Kidney (tissue), 14 donors: Measurements from ENCODE around the gene ZNF628. TPM values are rescaled to one million over a fixed set of nuclear protein-coding genes. Genes with fewer than 3 reads are reported as not detected.
A peak's percentile ranks its signal among the peaks of the same experiment; 100 is the strongest.

Experiments
- DNase-seq, 5 donors: peaks; one replicate each; pipeline ENCODE4 v3.0.0-alpha.2; 2013 to 2020
- FAIRE-seq: peaks from 2 replicates; lab custom pipeline; 2012; peaks lifted over from hg19 to GRCh38; lab: Jason Lieb, UNC
- H3K27ac ChIP-seq, 2 donors: one replicate each; pipeline ENCODE4 v1.7.0; 2013; ENCODE audit warnings: low read depth in 2 of 2, low read length in 2 of 2, inconsistent platforms in 1 of 2
- H3K27me3 ChIP-seq: one replicate; pipeline ENCODE4 v1.7.1; 2013; ENCODE audit warnings: low read length, inconsistent platforms; ENCODE audit not compliant: control insufficient read depth, insufficient read depth
- H3K36me3 ChIP-seq, 3 donors: one replicate each; pipeline versions ENCODE4 v1.7.0 to v1.7.1; 2013; ENCODE audit warnings: low read length in 3 of 3, control low read depth in 1 of 3, inconsistent platforms in 1 of 3; ENCODE audit not compliant: insufficient read depth in 3 of 3, control insufficient read depth in 2 of 3
- H3K4me1 ChIP-seq, 3 donors: one replicate each; pipeline versions ENCODE4 v1.7.0 to v1.7.1; 2013; ENCODE audit warnings: low read length in 3 of 3, inconsistent platforms in 1 of 3, low read depth in 1 of 3; ENCODE audit not compliant: control insufficient read depth in 2 of 3, insufficient read depth in 2 of 3
- H3K4me3 ChIP-seq, 3 donors: one replicate each; pipeline versions ENCODE4 v1.7.0 to v1.8.1; 2013; ENCODE audit warnings: low read length in 3 of 3, control low read depth in 1 of 3, inconsistent platforms in 1 of 3
- H3K9ac ChIP-seq, 3 donors: one replicate each; pipeline versions ENCODE4 v1.7.0 to v1.7.1; 2013; ENCODE audit warnings: low read length in 3 of 3, control low read depth in 1 of 3, inconsistent platforms in 1 of 3
- H3K9me3 ChIP-seq, 3 donors: one replicate each; pipeline versions ENCODE4 v1.7.0 to v1.7.1; 2013; ENCODE audit warnings: low read length in 3 of 3, control low read depth in 1 of 3, inconsistent platforms in 1 of 3; ENCODE audit not compliant: control insufficient read depth in 2 of 3, insufficient read depth in 1 of 3
- CTCF ChIP-seq: IDR thresholded peaks from 3 replicates; pipeline ENCODE4 v1.5.1; 2012; ENCODE audit warnings: mild to moderate bottlenecking, moderate library complexity, borderline replicate concordance; ENCODE audit not compliant: insufficient read depth; ENCODE audit errors: extremely low read depth
- intact Hi-C: fragments of 100-400 bp; cut with DNase I; formaldehyde crosslinking; loops from one replicate; pipeline ENCODE4 v1.11.1; 2022
- polyA plus RNA-seq: library from polyadenylated mRNA; stranded (reverse); fragments of 350-450 nt; fragmentation: Illumina TruSeq; extraction: RNeasy Lipid Tissue Mini Kit (QIAGEN cat#74804); gene quantifications from one replicate; pipeline ENCODE4 v1.2.3, GENCODE V29; 2014; ENCODE audit warnings: low read depth, low replicate concordance; ENCODE audit not compliant: insufficient read depth
- total RNA-seq: library from RNA; stranded (reverse); fragmentation: NEBNext Ultra II Directional; extraction: Animal tissue kit (Norgen Biotek cat#: 25700); gene quantifications from one replicate; pipeline ENCODE4 v1.2.1, GENCODE V29; 2021
- donor health status: control.
- donor health status: control.
- donor health status: control.
- donor health status: control.
- donor health status: control.
- donor health status: DM: yes; HTN: yes; CAD: no.
- donor health status: Normal renal cell carcinoma (clear cell type).

ZNF628 gene
- total and polyA plus RNA-seq, 2 donors from 2014 or later = 2.3 to 12.0 TPM

GRCh38 chr19:55477905-55478304, 1.5 kb downstream of the ZNF628 start:
- no peak overlapping the region for H3K27ac ChIP-seq
- no peaks in the 10 kb centered on the region for H3K36me3 ChIP-seq
- H3K4me3 ChIP-seq = peak overlapping the region in 1 of 3 donors; percentile 80
- FAIRE-seq (no peak), DNase-seq (no peak)
- H3K9ac ChIP-seq = no peak overlapping the region
- TF ChIP-seq CTCF = no peak
- intact Hi-C loops = no loop called here
- H3K4me1 ChIP-seq = peaks cover 2 to 31% (median 30%) of the 10 kb centered on the region in 3 donors
- H3K27me3 ChIP-seq = no peaks in the 10 kb centered on the region
- no peaks in the 10 kb centered on the region for H3K9me3 ChIP-seq

GRCh38 chr19:55478364-55478763, 1.9 kb downstream of the ZNF628 start:
- intact Hi-C loops = no loop called here
- H3K9ac ChIP-seq = no peak overlapping the region
- no peak overlapping the region for H3K4me3 ChIP-seq
- no peaks in the 10 kb centered on the region for H3K9me3 ChIP-seq
- TF ChIP-seq CTCF = no peak
- no peaks in the 10 kb centered on the region for H3K27me3 ChIP-seq
- peaks cover 2 to 31% (median 30%) of the 10 kb centered on the region in 3 donors for H3K4me1 ChIP-seq
- no peaks in the 10 kb centered on the region for H3K36me3 ChIP-seq
- FAIRE-seq = no peak
- peak in 1 of 5 donors; percentile 72 for DNase-seq
- H3K27ac ChIP-seq = no peak overlapping the region

- no peak overlapping the region for H3K9ac ChIP-seq
- intact Hi-C loops = no loop called here
- H3K36me3 ChIP-seq = no peaks in the 10 kb centered on the region
- no peaks in the 10 kb centered on the region for H3K27me3 ChIP-seq
- H3K9me3 ChIP-seq = no peaks in the 10 kb centered on the region
- peak overlapping the region in 1 of 2 donors; percentile 13 for H3K27ac ChIP-seq
- no peak for TF ChIP-seq CTCF
- DNase-seq (no peak), FAIRE-seq (no peak)
- peaks cover 2 to 30% (median 29%) of the 10 kb centered on the region in 3 donors for H3K4me1 ChIP-seq
- H3K4me3 ChIP-seq = no peak overlapping the region
These were observed 2.6 kb downstream of the ZNF628 start for GRCh38 chr19:55479045-55479444.
